Neural progenitor cell (in vitro differentiated cells): ENCODE data around the gene UBE2E1.

Source experiments
- EZH2 ChIP-seq: fragments of 200-600 bp; sonication (generic); IDR thresholded peaks from 2 replicates; pipeline ENCODE4 v1.6.1; 2017; ENCODE audit warnings: antibody characterized with exemption, mild to moderate bottlenecking, moderate library complexity
- TF ChIP-seq, protein P1 (sequence below): fragments of 200-600 bp; sonication (generic); IDR thresholded peaks from 2 replicates; pipeline ENCODE4 v1.5.1; 2017; ENCODE audit warnings: antibody characterized with exemption, mild to moderate bottlenecking

DNA sequence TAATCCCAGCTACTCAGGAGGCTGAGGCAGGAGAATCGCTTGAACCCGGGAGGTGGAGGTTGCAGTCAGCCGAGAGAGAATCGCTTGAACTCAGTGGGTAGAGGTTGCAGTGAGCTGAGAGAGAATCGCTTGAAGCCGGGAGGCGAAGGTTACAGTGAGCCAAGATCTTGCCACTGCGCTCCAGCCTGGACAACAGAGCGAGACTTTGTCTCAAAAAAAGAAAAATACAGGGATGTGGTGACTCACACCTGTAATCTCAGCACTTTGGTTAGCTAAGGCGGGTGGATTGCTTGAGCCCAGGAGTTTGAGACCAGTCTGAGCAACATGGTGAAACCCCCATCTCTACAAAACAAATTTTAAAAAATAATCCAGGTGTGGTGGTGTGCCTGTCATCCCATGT lies 26.8 kb downstream of the UBE2E1 start:
- no peak for TF ChIP-seq EZH2
- TF ChIP-seq, protein P1, sequence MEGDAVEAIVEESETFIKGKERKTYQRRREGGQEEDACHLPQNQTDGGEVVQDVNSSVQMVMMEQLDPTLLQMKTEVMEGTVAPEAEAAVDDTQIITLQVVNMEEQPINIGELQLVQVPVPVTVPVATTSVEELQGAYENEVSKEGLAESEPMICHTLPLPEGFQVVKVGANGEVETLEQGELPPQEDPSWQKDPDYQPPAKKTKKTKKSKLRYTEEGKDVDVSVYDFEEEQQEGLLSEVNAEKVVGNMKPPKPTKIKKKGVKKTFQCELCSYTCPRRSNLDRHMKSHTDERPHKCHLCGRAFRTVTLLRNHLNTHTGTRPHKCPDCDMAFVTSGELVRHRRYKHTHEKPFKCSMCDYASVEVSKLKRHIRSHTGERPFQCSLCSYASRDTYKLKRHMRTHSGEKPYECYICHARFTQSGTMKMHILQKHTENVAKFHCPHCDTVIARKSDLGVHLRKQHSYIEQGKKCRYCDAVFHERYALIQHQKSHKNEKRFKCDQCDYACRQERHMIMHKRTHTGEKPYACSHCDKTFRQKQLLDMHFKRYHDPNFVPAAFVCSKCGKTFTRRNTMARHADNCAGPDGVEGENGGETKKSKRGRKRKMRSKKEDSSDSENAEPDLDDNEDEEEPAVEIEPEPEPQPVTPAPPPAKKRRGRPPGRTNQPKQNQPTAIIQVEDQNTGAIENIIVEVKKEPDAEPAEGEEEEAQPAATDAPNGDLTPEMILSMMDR, result no peak
